SK-N-SH (cell line): Measurements from ENCODE around the gene LTBP2. TPM values are rescaled to one million over a fixed set of nuclear protein-coding genes. Genes with fewer than 3 reads are reported as not detected.
A peak's percentile ranks its signal among the peaks of the same experiment; 100 is the strongest.

ENCODE experiments used
- CTCF ChIA-PET: fragments of 300-600, 350-600 bp; formaldehyde crosslinking; extraction: SDS; loops from one replicate; lab custom pipeline; 2021; lab: Yijun Ruan, JAX
- POLR2A ChIA-PET: fragments of 350-600 bp; sonication (Branson Sonifier 250); formaldehyde crosslinking; extraction: SDS; loops from one replicate; lab custom pipeline; 2020; ENCODE audit warnings: antibody characterized with exemption, inconsistent platforms; lab: Yijun Ruan, JAX
- DNase-seq: peaks from one replicate; pipeline ENCODE4 v3.0.0; 2012
- H2AFZ ChIP-seq: fragments of 200-600 bp; sonication (generic); 2 replicates; pipeline ENCODE4 v1.8.1; 2016; ENCODE audit warnings: antibody characterized with exemption, mild to moderate bottlenecking, low read depth
- H3F3A ChIP-seq: fragments of 200-600 bp; sonication (generic); replicated peaks from 2 replicates; pipeline ENCODE3; 2016; ENCODE audit warnings: antibody characterized with exemption, mild to moderate bottlenecking; ENCODE audit not compliant: insufficient read depth
- H3K27ac ChIP-seq, 2 experiments: fragments of 200-500 bp in 1 of 2; fragments of 200-600 bp in 1 of 2; sonication (Bioruptor generic) in 1 of 2; sonication (generic), shearing (Covaris generic) in 1 of 2; 2 replicates each; pipeline versions ENCODE4 v1.5.1 to v1.6.1; 2014 to 2016; ENCODE audit warnings: low read depth in 2 of 2, inconsistent platforms in 1 of 2, low read length in 1 of 2, mild to moderate bottlenecking in 1 of 2, mixed read lengths in 1 of 2
- H3K27me3 ChIP-seq: fragments of 200-600 bp; sonication (generic), shearing (Covaris generic); 2 replicates; pipeline ENCODE4 v1.6.1; 2016; ENCODE audit warnings: mixed run types; ENCODE audit not compliant: insufficient read depth
- H3K36me3 ChIP-seq, 2 experiments: fragments of 200-500 bp in 1 of 2; fragments of 200-600 bp in 1 of 2; sonication (Bioruptor generic) in 1 of 2; sonication (generic) in 1 of 2; replicated peaks in 1 of 2; 2 replicates each; pipeline versions ENCODE3 to v1.5.1; 2014 to 2016; ENCODE audit warnings: low read length in 1 of 2, mild to moderate bottlenecking in 1 of 2; ENCODE audit not compliant: insufficient read depth in 2 of 2, control insufficient read depth in 1 of 2
- H3K4me1 ChIP-seq, 2 experiments: fragments of 200-500 bp in 1 of 2; fragments of 200-600 bp in 1 of 2; sonication (Bioruptor generic) in 1 of 2; sonication (generic), shearing (Covaris generic) in 1 of 2; 2 replicates each; pipeline versions ENCODE4 v1.5.1 to v1.6.1; 2014 to 2016; ENCODE audit warnings: low read depth in 1 of 2, low read length in 1 of 2, mixed run types in 1 of 2; ENCODE audit not compliant: insufficient read depth in 2 of 2, control insufficient read depth in 1 of 2
- H3K4me2 ChIP-seq: fragments of 200-600 bp; sonication (generic), shearing (Covaris generic); 2 replicates; pipeline ENCODE4 v1.6.1; 2017; ENCODE audit warnings: mixed run types
- H3K4me3 ChIP-seq, 2 experiments: fragments of 200-500 bp in 1 of 2; fragments of 200-600 bp in 1 of 2; sonication (Bioruptor generic) in 1 of 2; sonication (generic), shearing (Covaris generic) in 1 of 2; 2 replicates each; pipeline versions ENCODE4 v1.5.1 to v1.8.1; 2014 to 2016; ENCODE audit warnings: low read depth in 2 of 2, inconsistent platforms in 1 of 2, low read length in 1 of 2, mild to moderate bottlenecking in 1 of 2, mixed read lengths in 1 of 2, moderate library complexity in 1 of 2
- H3K79me2 ChIP-seq: fragments of 200-600 bp; sonication (generic); 2 replicates; pipeline ENCODE4 v1.8.1; 2017; ENCODE audit warnings: mild to moderate bottlenecking; ENCODE audit not compliant: insufficient read depth
- H3K9ac ChIP-seq: fragments of 200-600 bp; sonication (generic); 2 replicates; pipeline ENCODE4 v1.6.1; 2017; ENCODE audit warnings: mixed run types
- H3K9me2 ChIP-seq: fragments of 200-600 bp; sonication (generic); 2 replicates; pipeline ENCODE4 v1.6.1; 2017; ENCODE audit warnings: mixed run types
- H3K9me3 ChIP-seq: fragments of 200-600 bp; sonication (generic); 2 replicates; pipeline ENCODE4 v1.6.1; 2017; ENCODE audit warnings: mixed run types, mild to moderate bottlenecking, moderate library complexity
- H4K20me1 ChIP-seq: fragments of 200-600 bp; sonication (generic); 2 replicates; pipeline ENCODE4 v1.6.1; 2017; ENCODE audit warnings: mild to moderate bottlenecking, mixed run types; ENCODE audit not compliant: insufficient read depth
- ELF1 ChIP-seq: IDR thresholded peaks from 2 replicates; pipeline ENCODE4 v1.4.0; 2012
- EZH2phosphoT487 ChIP-seq: fragments of 200-600 bp; sonication (generic); IDR thresholded peaks from 2 replicates; pipeline ENCODE4 v1.6.1; 2017; ENCODE audit warnings: low read depth, mixed run types, mild to moderate bottlenecking, antibody characterized with exemption, moderate library complexity, borderline replicate concordance
- FOSL2 ChIP-seq: IDR thresholded peaks from 2 replicates; pipeline ENCODE4 v1.4.0; 2012; ENCODE audit warnings: low read depth, mild to moderate bottlenecking, moderate library complexity, borderline replicate concordance
- FOXM1 ChIP-seq: IDR thresholded peaks from 2 replicates; pipeline ENCODE4 v1.4.0; 2012; ENCODE audit warnings: low read depth, mild to moderate bottlenecking
- GABPA ChIP-seq: IDR thresholded peaks from 2 replicates; pipeline ENCODE4 v1.4.0; 2012; ENCODE audit warnings: low read depth, mild to moderate bottlenecking
- GATA2 ChIP-seq: sonication (generic); formaldehyde crosslinking; IDR thresholded peaks from 2 replicates; pipeline ENCODE4 v1.5.0; 2020; ENCODE audit warnings: mild to moderate bottlenecking, missing genetic modification reagents
- MAX ChIP-seq: IDR thresholded peaks from 2 replicates; pipeline ENCODE4 v1.4.0; 2012; ENCODE audit warnings: low read depth
- NRF1 ChIP-seq: IDR thresholded peaks from 2 replicates; pipeline ENCODE4 v1.6.1; 2012; ENCODE audit warnings: low read depth, mild to moderate bottlenecking, low read length
- POLR2AphosphoS5 ChIP-seq: IDR thresholded peaks from 2 replicates; pipeline ENCODE4 v1.6.1; 2012; ENCODE audit warnings: low read depth, low read length
- RCOR1 ChIP-seq: fragments of 150-350 bp; IDR thresholded peaks from 2 replicates; pipeline ENCODE4 v1.6.1; 2017; ENCODE audit warnings: antibody characterized with exemption, low read length
- RFX5 ChIP-seq: IDR thresholded peaks from 2 replicates; pipeline ENCODE4 v1.6.1; 2012; ENCODE audit warnings: mild to moderate bottlenecking, improper control_type of control experiment, low read length
- RXRA ChIP-seq: IDR thresholded peaks from 2 replicates; pipeline ENCODE4 v1.4.0; 2012; ENCODE audit warnings: low read depth, mild to moderate bottlenecking, borderline replicate concordance
- SIN3A ChIP-seq: IDR thresholded peaks from 2 replicates; pipeline ENCODE4 v1.6.1; 2012; ENCODE audit warnings: low read depth, mild to moderate bottlenecking, low read length, moderate library complexity, borderline replicate concordance
- TAF1 ChIP-seq: IDR thresholded peaks from 2 replicates; pipeline ENCODE4 v1.6.1; 2012; ENCODE audit warnings: low read depth, mild to moderate bottlenecking, low read length, moderate library complexity, borderline replicate concordance
- YY1 ChIP-seq: IDR thresholded peaks from 2 replicates; pipeline ENCODE4 v1.4.0; 2012; ENCODE audit warnings: low read depth, mild to moderate bottlenecking
- WGBS: methylation state at CpG from one replicate; pipeline ENCODE4 v1.1.6; 2017; ENCODE audit warnings: low lambda C conversion rate; 5-methylcytosine and 5-hydroxymethylcytosine counted together
- polyA plus RNA-seq, 3 experiments: library from polyadenylated mRNA; depleted of rRNA; stranded (reverse); fragments of >200 nt; gene quantifications; 2 replicates each; pipeline ENCODE4 v1.2.3, GENCODE V29; 2012
- TF ChIP-seq, protein P1 (sequence below): fragments of 150-350 bp; IDR thresholded peaks from 2 replicates; pipeline ENCODE4 v1.6.1; 2017; ENCODE audit warnings: antibody characterized with exemption, low read length, low read depth, borderline replicate concordance
- TF ChIP-seq, protein P2 (sequence below): IDR thresholded peaks from 2 replicates; pipeline ENCODE4 v1.6.1; 2012; ENCODE audit warnings: mild to moderate bottlenecking, low read depth, low read length, moderate library complexity
- TF ChIP-seq, protein P3 (sequence below): fragments of 150-350 bp; IDR thresholded peaks from 2 replicates; pipeline ENCODE4 v1.6.1; 2016; ENCODE audit warnings: mild to moderate bottlenecking, low read depth, low read length

The LTBP2 gene
- polyA plus RNA-seq, 1 of the 3 experiments (the other 2 are of a cell fraction), result 58.8 TPM

GRCh38 chr14:74610866-74611649 is 979 bp downstream of the LTBP2 start:
- Histone ChIP-seq H3K4me1 (peaks cover 23 to 41% of the 10 kb centered on the region in 2 experiments; a peak in 3 of 4 replicates), H3K4me2 (peak overlapping the region; percentile 93), H2AFZ (no peak overlapping the region), H3K79me2 (peaks cover 98% of the 10 kb centered on the region), H3K27ac (peak overlapping the region in 1 of 2 experiments; percentile 69; a peak in 2 of 4 replicates), H3K9me3 (no peaks in the 10 kb centered on the region), H3F3A (peaks cover 38% of the 10 kb centered on the region), H3K36me3 (peaks cover 0 to 14% of the 10 kb centered on the region in 2 experiments), H4K20me1 (peaks cover 10% of the 10 kb centered on the region; the same call in 1 of the 2 replicates), H3K4me3 (peak overlapping the region; percentile 68 to 73; a peak in 3 of 4 replicates), H3K9me2 (no peaks in the 10 kb centered on the region), H3K27me3 (no peaks in the 10 kb centered on the region), H3K9ac (peak overlapping the region; percentile 82)
- no peak for DNase-seq
- TF ChIP-seq TAF1 (no peak), POLR2AphosphoS5 (no peak), MAX (no peak), YY1 (no peak), EZH2phosphoT487 (no peak), RXRA (no peak), ELF1 (no peak), FOSL2 (no peak), NRF1 (no peak), GABPA (no peak), RCOR1 (no peak), SIN3A (no peak), GATA2 (no peak), FOXM1 (no peak), RFX5 (no peak)
- TF ChIP-seq, protein P1, sequence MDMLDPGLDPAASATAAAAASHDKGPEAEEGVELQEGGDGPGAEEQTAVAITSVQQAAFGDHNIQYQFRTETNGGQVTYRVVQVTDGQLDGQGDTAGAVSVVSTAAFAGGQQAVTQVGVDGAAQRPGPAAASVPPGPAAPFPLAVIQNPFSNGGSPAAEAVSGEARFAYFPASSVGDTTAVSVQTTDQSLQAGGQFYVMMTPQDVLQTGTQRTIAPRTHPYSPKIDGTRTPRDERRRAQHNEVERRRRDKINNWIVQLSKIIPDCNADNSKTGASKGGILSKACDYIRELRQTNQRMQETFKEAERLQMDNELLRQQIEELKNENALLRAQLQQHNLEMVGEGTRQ, result no peak
- TF ChIP-seq, protein P2, sequence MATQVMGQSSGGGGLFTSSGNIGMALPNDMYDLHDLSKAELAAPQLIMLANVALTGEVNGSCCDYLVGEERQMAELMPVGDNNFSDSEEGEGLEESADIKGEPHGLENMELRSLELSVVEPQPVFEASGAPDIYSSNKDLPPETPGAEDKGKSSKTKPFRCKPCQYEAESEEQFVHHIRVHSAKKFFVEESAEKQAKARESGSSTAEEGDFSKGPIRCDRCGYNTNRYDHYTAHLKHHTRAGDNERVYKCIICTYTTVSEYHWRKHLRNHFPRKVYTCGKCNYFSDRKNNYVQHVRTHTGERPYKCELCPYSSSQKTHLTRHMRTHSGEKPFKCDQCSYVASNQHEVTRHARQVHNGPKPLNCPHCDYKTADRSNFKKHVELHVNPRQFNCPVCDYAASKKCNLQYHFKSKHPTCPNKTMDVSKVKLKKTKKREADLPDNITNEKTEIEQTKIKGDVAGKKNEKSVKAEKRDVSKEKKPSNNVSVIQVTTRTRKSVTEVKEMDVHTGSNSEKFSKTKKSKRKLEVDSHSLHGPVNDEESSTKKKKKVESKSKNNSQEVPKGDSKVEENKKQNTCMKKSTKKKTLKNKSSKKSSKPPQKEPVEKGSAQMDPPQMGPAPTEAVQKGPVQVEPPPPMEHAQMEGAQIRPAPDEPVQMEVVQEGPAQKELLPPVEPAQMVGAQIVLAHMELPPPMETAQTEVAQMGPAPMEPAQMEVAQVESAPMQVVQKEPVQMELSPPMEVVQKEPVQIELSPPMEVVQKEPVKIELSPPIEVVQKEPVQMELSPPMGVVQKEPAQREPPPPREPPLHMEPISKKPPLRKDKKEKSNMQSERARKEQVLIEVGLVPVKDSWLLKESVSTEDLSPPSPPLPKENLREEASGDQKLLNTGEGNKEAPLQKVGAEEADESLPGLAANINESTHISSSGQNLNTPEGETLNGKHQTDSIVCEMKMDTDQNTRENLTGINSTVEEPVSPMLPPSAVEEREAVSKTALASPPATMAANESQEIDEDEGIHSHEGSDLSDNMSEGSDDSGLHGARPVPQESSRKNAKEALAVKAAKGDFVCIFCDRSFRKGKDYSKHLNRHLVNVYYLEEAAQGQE, result no peak
- TF ChIP-seq, protein P3, sequence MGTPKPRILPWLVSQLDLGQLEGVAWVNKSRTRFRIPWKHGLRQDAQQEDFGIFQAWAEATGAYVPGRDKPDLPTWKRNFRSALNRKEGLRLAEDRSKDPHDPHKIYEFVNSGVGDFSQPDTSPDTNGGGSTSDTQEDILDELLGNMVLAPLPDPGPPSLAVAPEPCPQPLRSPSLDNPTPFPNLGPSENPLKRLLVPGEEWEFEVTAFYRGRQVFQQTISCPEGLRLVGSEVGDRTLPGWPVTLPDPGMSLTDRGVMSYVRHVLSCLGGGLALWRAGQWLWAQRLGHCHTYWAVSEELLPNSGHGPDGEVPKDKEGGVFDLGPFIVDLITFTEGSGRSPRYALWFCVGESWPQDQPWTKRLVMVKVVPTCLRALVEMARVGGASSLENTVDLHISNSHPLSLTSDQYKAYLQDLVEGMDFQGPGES, result no peak
- WGBS, result 91% methylated on average over 50 of the region's 65 CpGs
- POLR2A ChIA-PET, result no interaction called here
- CTCF ChIA-PET, result interaction anchor here (0.7 to 6.4 kb wide), 37 partner anchors 9 to 289 kb away, joined by 3 to 126 read pairs (median 6); partner anchors contain the start of genes ISCA2 and NPC2
